OCI-LY3 (cell line): ENCODE results near the gene GSTCD.

Experiments
- EZH2phosphoT487 ChIP-seq: fragments of 200-600 bp; shearing (Covaris generic); IDR thresholded peaks from 2 replicates; pipeline ENCODE4 v1.6.1; 2018; ENCODE audit warnings: antibody characterized with exemption, mixed run types, low read depth
- TF ChIP-seq, protein P1 (sequence below): fragments of 200-600, 300-600 bp; sonication (generic); IDR thresholded peaks from 2 replicates; pipeline ENCODE4 v1.5.1; 2014; ENCODE audit warnings: antibody characterized with exemption, low read length, low read depth

DNA sequence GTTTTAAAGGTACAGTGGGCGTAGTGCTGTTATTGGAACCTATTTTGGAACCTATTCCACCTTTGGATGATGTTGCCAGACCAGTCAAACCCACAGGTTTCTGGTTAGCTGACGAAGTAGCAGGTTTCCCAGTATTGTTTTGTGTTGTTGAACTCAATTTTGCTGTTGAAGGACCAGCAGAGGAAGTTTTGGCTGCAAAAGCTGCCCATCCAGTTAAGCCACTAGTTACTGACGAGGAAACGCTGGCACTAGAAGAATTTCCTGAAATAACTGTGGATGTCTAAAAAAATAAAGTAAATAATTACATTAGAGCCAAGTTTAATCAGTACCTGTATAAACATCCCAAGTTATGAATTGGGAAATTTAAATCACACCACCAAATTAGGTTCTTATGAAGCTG, 25.5 kb upstream of the GSTCD start:
- TF ChIP-seq, protein P1, sequence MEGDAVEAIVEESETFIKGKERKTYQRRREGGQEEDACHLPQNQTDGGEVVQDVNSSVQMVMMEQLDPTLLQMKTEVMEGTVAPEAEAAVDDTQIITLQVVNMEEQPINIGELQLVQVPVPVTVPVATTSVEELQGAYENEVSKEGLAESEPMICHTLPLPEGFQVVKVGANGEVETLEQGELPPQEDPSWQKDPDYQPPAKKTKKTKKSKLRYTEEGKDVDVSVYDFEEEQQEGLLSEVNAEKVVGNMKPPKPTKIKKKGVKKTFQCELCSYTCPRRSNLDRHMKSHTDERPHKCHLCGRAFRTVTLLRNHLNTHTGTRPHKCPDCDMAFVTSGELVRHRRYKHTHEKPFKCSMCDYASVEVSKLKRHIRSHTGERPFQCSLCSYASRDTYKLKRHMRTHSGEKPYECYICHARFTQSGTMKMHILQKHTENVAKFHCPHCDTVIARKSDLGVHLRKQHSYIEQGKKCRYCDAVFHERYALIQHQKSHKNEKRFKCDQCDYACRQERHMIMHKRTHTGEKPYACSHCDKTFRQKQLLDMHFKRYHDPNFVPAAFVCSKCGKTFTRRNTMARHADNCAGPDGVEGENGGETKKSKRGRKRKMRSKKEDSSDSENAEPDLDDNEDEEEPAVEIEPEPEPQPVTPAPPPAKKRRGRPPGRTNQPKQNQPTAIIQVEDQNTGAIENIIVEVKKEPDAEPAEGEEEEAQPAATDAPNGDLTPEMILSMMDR, result no peak
- TF ChIP-seq EZH2phosphoT487, result no peak
